HEK293T (cell line): ENCODE data around the gene PGAP3.

Experiments used
- CTBP1 ChIP-seq: fragments of 450-650 bp; IDR thresholded peaks from 2 replicates; pipeline ENCODE4 v1.6.1; 2016; ENCODE audit warnings: borderline replicate concordance
- FOXM1 ChIP-seq: fragments of 450-650 bp; IDR thresholded peaks from 2 replicates; pipeline ENCODE4 v1.6.1; 2017; ENCODE audit warnings: mild to moderate bottlenecking, borderline replicate concordance
- HDGF ChIP-seq: fragments of 450-650 bp; IDR thresholded peaks from 2 replicates; pipeline ENCODE4 v1.6.1; 2017; ENCODE audit warnings: antibody characterized with exemption, borderline replicate concordance
- LEF1 ChIP-seq: fragments of 450-650 bp; IDR thresholded peaks from 2 replicates; pipeline ENCODE4 v1.6.1; 2017; ENCODE audit warnings: mild to moderate bottlenecking, borderline replicate concordance
- SP1 ChIP-seq: fragments of 450-650 bp; IDR thresholded peaks from 2 replicates; pipeline ENCODE4 v1.6.1; 2017

- TF ChIP-seq HDGF (no peak), LEF1 (no peak), SP1 (no peak), FOXM1 (no peak), CTBP1 (no peak)
These were observed 46.8 kb downstream of the PGAP3 start for GRCh38 chr17:39641097-39641496.
